NCI-H510A treated with DMSO at 0.1 percent for 48 hours (cell line): ENCODE results near the gene ANKRD22.
A peak's percentile ranks its signal among the peaks of the same experiment; 100 is the strongest.

Experiments
- DNase-seq: peaks from one replicate; lab custom pipeline; 2025; lab: John Stamatoyannopoulos, UW

ANKRD22 gene

DNA sequence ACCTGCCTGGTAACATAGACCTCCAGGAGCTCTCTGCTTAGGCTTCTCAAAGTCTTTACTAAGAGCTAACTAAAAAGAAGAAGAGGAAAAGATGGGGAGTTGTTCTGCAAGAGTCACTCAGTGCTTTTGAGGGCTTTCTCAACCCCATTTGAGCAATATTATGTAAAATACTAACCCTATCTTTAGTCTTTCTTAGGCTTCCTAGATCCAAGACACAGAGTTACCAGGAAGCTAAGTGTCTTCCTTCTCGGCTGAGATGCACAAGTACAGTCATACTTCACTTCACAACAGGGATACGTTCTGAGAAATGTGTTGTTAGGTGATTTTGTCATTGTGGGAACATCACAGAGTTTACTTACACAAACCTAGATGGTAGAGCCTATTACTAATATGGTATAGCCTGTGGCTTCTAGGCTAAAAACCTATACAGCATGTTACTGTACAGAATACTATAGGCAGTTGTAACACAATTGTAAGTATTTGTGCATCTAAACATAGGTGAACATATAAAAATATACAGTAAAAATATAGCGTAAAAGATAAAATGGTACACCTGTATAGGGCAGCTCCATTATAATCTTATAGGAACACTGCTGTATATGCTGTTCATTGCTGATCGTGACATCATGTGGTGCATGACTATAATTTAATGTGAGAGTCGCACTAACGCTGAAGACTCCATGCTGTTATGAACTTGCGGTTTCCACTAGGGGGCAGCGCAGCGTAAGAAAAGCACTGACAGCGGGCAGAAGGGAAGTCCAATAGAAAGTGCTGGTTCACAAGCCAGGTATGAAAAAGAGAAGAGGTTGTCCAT, 16.3 kb downstream of the ANKRD22 start:
- DNase-seq: peak; percentile 89

GRCh38 chr10:88833723-88834122, 17.9 kb downstream of the ANKRD22 start:
- DNase-seq: no peak

DNA sequence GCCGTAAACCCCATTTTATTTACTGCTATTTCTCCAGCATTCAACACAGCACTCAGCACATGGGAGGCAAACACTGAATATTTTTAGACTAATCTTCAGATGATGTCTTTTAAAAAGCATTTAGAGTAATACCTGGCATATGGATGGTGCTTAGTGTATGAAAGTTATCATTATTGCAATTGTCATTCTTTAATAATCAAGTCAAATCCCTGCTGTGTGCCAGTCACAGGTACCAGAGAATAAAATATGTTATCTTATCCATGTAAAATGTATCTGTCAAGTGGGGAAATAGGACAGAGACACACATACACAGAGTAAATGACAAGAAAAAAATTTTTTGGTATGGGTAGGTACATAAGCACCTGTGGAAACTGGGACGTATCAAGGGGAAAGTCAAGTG, 18.5 kb downstream of the ANKRD22 start:
- no peak for DNase-seq

DNA sequence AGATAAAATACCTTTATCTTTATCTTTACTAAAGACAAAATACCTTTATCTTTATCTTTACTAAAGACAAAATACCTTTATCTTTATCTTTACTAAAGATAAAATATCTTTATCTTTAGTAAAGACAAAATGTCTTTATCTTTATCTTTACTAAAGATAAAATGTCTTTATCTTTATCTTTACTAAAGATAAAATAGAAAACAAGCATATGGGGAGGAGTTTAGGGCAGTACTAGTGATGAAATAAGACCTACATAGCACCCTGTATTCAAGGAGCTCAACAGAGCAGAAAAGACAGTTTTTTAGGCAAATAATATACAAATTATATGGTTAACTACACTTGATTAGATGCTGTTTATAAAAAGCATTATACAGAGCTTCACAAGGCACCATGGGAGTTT, 19.3 kb downstream of the ANKRD22 start:
- no peak for DNase-seq

- DNase-seq: no peak
These were observed 19.9 kb downstream of the ANKRD22 start for GRCh38 chr10:88831709-88832108.

DNA sequence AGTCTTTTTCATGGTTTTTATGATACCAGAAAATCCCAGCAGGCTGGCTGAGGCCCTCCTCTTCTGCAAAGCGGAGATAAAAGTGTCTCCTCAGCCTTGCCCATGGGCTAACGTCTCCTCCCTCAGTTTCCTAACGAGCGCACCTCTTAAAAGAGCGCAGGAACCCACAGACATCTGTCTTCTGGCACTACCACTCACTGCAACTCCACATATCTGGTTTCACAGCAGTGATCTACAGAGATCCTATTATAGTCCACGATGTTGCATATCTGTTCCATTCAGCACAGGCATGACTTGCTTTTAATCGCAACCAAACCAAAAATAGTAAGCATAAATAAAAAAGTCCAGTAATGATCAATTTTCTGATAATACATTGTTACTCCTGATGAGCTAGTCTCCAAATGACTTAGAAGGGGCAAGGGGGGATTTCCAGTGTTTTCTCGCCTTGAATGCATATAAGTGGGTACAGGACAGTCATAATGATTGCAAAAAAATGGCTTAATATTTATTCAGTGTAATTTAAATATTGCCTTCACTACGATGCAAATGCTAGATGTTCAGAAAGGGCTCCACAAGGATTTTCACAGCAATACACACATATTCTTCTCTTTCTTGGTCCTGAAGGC, 20.9 kb downstream of the ANKRD22 start:
- no peak for DNase-seq

- DNase-seq: no peak
These were observed 23.3 kb downstream of the ANKRD22 start for GRCh38 chr10:88828310-88828709.

DNA sequence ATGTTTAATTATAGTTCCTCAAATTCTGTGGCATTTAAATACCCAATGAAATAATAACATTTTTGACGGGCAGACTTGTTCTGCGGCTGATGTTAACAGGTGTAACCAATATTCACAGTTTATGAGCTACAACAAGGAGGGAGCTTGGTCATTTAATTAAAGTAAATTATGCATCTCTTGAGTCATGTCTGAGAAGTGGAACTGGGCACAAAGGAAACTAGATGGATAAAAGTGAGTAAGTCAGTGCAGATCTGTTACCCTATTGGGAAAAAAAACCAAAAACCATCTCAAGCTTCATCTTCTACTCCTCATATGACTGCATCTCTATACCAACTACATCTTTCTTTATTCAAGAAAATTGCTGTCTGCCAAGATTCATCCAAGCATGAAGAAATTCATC, 24.0 kb downstream of the ANKRD22 start:
- DNase-seq: no peak

DNA sequence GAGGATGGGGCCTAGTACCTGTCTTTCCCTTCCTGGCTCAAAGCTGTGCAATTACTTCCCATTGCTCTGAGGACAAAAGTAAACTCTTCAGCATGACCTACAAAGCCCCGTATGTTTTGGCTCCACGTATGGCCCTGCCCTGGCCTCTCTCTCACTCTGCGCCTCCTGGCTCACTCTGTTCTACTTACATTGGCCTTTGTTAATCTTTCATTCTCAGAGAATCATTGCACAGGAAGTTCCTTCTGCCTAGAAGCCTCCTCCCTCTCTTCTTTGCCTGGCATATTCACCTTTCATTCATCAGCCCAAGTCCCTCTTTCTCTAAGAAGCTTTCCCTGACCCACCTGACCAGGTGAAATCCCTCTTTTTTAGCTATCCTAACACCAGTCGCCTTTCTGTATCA, 25.3 kb downstream of the ANKRD22 start:
- DNase-seq: no peak

GRCh38 chr10:88820748-88821401, 30.8 kb downstream of the ANKRD22 start:
- DNase-seq: no peak

DNA sequence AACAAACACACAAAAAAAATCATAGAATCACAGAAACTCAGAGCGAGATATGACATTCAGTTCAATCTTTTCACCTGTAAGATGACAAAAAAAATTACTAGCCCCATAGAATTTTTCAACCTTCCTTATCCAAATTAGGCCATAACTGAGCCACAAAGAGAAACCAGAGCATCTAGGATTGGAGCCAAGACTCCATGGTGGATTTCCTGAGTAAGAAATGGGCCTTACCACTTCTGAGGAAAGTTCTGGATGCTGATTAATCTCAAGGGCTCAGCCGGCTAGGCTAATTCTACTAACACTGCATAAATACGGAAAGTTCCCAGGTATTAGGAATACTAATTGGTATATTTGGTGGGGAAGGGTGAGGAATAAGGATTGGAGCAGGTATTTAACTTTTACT, 32.4 kb downstream of the ANKRD22 start:
- DNase-seq: no peak

DNA sequence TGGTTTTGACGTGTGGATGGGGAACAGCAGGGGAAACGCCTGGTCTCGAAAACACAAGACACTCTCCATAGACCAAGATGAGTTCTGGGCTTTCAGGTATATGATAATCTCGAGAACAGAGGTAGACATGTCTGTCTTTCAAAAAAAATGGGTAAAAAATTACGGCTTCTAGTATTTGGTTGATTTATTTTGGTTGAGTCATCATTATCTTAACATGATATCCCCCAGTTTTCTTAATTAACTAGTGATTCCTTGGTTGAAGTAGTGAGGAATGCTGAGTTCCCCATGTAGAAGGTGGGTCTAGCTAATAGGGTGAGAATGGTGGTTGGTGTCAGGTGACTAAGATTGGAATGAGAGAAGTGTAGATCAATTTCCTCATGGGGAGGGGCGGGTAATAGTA, 38.4 kb downstream of the ANKRD22 start:
- DNase-seq: no peak

DNA sequence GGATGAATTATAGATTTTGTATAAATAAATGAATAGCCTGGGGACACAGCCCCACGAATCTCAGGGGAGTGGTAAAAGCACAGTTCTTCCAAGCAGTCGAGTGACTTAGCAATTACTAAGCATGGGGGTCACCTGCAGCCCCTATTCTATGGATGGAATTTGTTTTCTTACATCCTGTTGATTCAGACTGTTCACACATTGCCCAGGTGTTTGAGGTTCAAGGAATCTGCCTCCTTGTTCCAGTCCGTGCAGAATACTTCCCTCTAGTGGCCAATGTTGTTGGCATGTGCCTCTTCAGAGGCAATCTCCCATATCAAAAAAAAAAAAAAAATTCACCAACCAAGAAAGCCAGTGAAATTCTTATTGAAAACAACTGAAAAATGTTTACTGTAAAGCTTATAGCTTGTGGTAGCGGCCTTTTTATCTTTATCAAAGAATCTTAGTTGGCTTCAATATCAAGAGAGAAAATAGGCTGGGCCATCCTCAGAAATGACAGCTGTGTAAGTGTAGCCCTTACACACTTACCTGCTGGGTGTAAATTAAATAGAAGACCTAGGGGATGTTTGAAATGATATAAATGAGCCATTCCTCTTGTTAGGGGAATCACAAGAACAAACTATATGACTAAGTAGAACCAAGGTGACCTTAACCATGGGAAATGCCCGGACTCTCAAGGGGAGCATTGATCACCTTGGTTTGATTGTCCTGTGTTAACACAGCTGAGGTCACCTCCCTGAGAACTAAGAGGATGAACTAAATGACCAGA, 41.3 kb downstream of the ANKRD22 start:
- peak; percentile 74 for DNase-seq

DNA sequence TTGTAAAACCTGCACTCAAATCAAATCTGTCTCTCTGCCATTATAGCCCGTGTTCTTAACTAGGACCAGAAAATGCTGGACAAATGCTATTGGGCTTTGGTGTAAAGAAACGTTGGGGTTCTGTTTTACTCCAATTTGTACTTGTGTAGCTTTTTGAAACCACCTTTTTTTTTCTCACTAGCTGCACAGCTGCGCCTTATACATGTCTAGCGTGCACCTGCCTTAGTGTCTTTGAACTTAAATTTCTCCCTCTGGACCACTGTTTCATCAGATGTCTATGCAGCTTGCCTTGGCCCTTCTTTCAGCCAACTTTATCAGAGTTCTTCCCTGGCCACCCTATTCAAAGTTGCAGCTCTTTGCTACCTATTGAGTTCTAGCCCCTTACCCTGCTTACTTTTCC, 42.0 kb downstream of the ANKRD22 start:
- no peak for DNase-seq

GRCh38 chr10:88805924-88806323, 45.7 kb downstream of the ANKRD22 start:
- DNase-seq: no peak

DNA sequence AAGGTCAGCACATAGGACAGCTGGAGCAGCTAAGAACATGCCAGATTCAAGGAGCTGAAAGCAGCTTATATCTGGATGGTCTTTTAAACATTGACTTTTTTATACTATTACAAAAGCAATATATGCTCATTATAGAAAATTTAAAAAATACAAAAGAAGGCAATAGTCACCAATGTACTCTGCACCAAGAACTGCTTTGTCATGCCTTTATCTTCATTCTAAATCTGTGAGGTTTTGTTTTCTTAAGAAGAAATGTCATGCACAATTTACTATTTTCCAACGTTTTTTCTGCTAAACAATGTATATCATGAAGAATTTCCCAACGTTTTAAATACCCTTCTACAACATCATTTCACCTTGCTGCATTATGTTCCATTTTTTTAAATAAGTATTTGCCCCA, 46.3 kb downstream of the ANKRD22 start:
- no peak for DNase-seq

DNA sequence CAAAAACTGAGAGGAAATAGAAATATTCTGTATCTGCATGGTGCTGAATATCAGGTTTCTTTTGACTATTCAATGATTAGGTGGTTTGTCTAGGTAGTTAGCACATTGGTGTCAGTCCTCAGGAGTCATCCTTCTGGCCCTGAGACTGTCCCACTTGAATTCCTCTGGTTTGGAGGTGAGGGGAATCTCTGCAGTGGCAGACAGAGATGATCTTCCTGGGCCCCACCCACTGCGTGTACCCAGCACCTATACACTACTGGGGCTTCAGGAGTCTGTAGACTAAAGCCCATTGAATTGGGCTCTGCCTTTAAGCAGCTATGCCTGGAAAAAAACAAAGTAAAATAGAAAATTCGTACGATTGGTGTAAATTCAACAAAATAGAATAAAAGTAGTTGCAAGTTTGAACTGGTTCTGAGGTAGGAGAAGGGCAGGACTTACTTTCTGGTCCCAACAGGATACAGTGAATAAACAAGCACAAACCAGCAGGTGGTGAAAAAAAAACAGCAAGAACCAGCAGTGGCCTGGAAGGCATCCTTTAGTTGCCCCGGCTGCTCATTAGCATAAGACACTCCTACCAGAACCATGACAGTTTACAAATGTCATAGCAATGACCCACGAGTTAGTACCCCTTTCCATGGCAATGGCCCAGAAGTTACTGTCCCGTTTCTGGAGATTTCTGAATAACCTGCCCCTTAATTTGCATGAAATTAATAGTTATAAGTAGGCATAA, 47.4 kb downstream of the ANKRD22 start:
- DNase-seq: no peak

DNA sequence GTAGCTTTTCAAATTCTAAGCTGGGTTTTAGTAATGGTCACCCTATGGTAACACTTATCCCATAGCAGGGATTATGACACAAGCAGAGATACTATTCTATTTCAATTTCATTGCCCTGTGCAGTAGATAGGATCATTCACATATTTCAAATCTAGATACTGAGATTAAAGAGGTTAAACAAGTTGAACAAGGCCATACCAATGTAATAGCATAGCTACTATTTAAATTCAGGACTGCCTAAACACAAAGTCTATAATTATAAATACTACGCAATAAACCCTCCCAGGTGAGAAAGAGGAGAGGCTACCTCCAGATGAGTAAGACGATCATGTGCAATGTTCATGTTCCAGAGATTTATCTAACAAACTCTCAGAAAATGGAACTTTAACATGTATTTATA, 48.0 kb downstream of the ANKRD22 start:
- DNase-seq: no peak

DNA sequence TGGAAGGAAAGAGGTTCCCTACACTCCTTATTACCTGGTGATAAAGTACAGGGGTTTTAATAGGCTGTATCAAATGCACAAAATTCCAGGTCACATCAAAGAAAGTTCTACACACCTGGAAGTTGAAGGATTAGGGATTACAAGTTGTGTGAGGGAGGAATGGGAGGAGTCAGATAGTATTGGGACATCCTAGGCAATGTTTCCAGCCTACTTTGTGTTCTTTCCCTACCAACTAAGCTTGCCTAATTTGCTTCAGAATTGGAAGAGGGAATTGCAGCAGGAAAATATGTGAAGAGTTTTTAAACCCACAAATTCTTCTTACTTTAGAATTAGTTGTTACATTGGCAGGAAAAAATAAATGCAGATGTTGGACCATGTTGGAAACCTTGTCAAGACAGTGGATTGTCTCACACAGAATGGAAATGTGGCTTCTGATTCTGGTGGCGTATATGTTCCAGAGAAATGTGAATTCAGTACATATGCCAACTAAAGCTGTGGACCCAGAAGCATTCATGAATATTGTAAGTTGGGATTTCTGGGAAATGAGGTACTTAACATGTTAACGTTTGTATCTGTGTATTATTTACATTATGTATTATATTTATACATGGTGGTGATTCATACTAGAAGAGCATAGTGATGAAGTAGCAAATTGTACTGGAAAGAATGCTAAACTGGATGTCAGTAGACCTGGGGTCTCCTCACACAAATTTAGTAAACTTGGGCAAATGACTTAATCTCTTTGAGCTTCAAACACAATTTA, 48.9 kb downstream of the ANKRD22 start, which contains the start of gene LIPM:
LIPM (plus strand) TSS at position 208 of the 763 bp plus-strand sequence; CDS start at position 375, 167 bp downstream.
- DNase-seq: no peak

DNA sequence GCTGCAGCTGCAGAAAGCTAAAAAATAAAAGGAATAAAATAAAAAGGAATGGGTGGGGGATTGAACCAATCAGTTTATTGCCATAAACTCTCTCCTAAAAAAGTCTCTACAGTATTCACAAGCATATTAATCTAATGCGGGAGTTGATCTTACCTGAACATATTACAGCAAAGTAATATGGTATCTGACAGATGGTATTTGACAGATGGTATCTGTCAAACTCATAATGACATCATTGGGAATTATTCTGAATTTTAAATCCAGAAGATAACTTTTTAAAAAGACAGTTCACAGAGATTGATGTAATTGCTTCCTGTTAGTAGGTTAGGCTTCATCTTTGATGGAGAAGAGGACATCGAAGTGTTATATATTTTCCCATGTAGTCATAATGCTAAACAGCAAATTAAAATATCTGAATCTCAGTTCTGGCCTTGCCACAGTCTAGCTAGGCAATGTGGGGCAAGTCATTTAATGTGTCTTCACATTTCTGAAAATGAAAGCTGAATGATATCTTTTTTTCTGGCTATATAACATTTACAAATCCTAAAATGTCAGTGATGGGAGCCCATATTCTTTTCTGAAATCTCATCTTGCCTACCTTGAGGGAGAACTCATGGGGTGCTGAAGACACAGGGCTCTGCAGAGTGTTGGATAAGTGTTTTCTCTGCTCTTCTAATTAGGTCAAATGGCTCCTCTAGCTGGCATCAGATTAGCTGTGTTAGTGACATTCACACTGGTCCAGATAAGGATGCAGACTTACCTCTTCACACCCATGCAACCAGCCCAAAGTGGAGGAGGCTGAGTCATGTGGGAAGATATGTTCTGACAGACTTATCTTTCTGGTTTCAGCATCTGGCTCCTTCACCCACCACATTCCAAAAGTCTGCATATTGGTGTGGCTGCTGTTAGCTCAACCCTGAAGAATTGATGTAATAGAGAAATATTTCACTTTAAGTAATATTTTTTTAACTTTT, 51.2 kb downstream of the ANKRD22 start:
- DNase-seq: no peak
